ENCODE measurements around the gene CDIPT. TPM values are rescaled to one million over a fixed set of nuclear protein-coding genes. Genes with fewer than 3 reads are reported as not detected.

Gene CDIPT
- total and polyA plus RNA-seq, 11 donors: 57.5 to 143 (median 76.3) TPM

DNA sequence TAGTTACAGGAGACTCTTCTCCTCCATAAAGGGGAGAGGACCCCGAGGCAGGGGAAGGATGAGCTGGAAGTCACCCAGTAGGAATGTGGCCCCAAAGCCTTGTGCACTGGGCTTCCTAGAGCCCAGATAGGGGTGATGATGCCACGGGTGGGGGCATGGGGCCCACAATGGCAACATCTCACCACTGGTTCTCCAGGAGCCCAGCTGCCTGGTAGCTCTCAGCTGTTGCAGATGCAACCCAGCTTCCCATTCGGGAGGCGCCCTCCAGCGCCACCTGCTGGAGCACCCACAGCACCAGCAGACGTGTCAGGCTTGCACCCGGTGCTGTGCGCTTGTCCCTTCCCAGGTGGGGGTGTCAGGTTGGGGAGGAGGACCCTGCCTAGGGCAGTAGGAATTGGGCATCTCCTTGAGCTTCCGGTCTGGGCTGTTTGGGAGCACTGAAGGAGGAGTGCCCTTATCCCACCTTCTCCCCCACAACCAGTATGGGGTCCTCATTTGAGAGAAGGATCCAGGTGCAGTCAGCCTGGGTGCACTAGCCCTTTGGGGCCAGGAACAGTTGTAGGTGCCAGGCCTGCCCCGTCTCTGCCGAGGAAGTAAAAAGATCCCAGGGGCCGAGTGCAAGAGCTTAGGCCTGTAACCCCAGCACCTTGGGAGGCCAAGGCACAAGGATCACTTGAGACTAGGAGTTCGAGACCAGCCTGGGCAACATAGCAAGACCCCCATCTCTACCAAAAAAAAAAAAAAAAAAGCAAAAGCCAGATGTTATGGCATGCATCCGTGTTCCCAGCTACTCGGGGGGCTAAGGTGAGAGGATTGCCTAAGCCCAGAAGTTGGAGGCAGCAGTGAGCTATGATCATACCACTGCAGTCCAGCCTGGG lies 14.4 kb downstream of the CDIPT start:
- ATAC-seq: peak; percentile 60 to 79 (median 78)
- Histone ChIP-seq H3K27ac (no peak overlapping the region), H3K27me3 (no peaks in the 10 kb centered on the region), H3K36me3 (peaks cover 0 to 50% (median 44%) of the 10 kb centered on the region in 9 donors), H3K9me3 (no peaks in the 10 kb centered on the region), H3K4me3 (no peak overlapping the region), H3K4me1 (peaks cover 0 to 7% (median 0%) of the 10 kb centered on the region in 12 donors)
- TF ChIP-seq CTCF (IDR thresholded peaks at IDR 0.05) (peak; percentile 82 to 93 (median 87)), POLR2A (IDR thresholded peaks at IDR 0.05) (no peak)
- WGBS, 4 donors: 45 to 63% (median 49%) methylated on average over 5 to 15 of the region's 15 CpGs
- intact Hi-C loops (cut with DNase I): loop anchor here in 5 of 10 donors (5.0 to 10.0 kb wide), 4 partner anchors 36 to 154 kb away; partner anchors contain the start of genes PRRT2 (in 3 of the 5) and KIF22 (in 1 of the 5)
- peak; percentile 64 to 90 (median 79) for DNase-seq

DNA sequence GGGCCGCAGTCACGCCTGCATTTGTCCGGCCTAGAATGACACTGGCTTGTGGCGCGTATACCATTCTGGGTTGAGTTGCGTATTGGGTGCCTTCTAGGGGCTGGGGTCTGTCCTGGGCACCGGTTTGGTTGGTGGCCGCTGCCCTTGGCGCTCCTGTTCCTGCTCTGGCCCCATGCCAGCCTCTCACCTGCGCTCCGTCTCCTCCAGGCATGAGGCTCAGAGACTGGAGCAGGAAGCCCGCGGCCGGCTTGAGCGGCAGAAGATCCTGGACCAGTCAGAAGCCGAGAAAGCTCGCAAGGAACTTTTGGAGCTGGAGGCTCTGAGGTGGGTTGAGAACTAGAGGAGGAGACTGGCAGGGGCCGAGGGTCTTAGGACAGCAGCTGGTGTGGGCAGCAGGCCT lies 17.4 kb downstream of the CDIPT start:
- Histone ChIP-seq H3K36me3 (peaks cover 0 to 79% (median 70%) of the 10 kb centered on the region in 9 donors), H3K4me3 (no peak overlapping the region), H3K27me3 (no peaks in the 10 kb centered on the region), H3K9me3 (no peaks in the 10 kb centered on the region), H3K27ac (peak overlapping the region in 1 of 12 donors; percentile 50), H3K4me1 (peaks cover 0 to 3% (median 0%) of the 10 kb centered on the region in 12 donors)
- 95 to 96% (median 96%) methylated on average over 18 of the region's 18 CpGs for WGBS, 4 donors
- no peak for DNase-seq
- no peak for ATAC-seq
- intact Hi-C loops (cut with DNase I): loop anchor here in 5 of 10 donors (5.0 to 10.0 kb wide), 4 partner anchors 33 to 151 kb away; partner anchors contain the start of genes PRRT2 (in 3 of the 5) and KIF22 (in 1 of the 5)
- TF ChIP-seq POLR2A (IDR thresholded peaks at IDR 0.05) (no peak), CTCF (IDR thresholded peaks at IDR 0.05) (no peak)

- Histone ChIP-seq H3K9me3 (no peaks in the 10 kb centered on the region), H3K27ac (peak overlapping the region in 2 of 12 donors; percentile 24 to 50), H3K4me3 (no peak overlapping the region), H3K36me3 (peaks cover 0 to 88% (median 79%) of the 10 kb centered on the region in 9 donors), H3K4me1 (peaks cover 0 to 6% (median 0%) of the 10 kb centered on the region in 12 donors), H3K27me3 (no peaks in the 10 kb centered on the region)
- peak in 1 of 4 donors; percentile 16 for ATAC-seq
- WGBS, 4 donors: 90 to 93% (median 92%) methylated on average over 27 to 28 of the region's 28 CpGs
- intact Hi-C loops (cut with DNase I): loop anchor here in 5 of 10 donors (5.0 to 10.0 kb wide), 4 partner anchors 32 to 150 kb away; partner anchors contain the start of genes PRRT2 (in 3 of the 5) and KIF22 (in 1 of the 5)
- no peak for TF ChIP-seq CTCF (IDR thresholded peaks at IDR 0.05)
- no peak for TF ChIP-seq POLR2A (IDR thresholded peaks at IDR 0.05)
- DNase-seq: no peak
Observed at GRCh38 chr16:29844575-29845331, 18.3 kb downstream of the CDIPT start.

All from heart left ventricle (tissue), 16 donors.